ENCODE measurements around the gene TMEM244.

DNA sequence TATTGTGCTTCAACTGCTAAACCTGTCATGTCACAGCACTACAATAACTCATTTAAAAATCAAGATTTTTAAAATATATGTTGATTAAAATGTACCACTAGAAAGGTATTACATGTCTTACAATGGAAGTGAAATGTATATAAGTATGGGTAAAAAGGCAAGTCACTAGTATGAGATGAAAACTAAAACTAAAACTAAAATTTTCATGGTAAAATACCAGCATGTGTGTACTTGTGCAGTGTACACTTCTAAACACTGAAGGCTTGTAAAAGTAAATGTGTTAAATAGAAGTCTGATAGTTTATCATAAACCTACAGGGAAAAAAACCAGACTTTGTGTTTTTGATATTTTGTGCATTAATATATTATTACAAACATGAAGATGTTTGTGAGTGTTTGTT lies 13.7 kb upstream of the TMEM244 start:
- TF ChIP-seq, protein P1, sequence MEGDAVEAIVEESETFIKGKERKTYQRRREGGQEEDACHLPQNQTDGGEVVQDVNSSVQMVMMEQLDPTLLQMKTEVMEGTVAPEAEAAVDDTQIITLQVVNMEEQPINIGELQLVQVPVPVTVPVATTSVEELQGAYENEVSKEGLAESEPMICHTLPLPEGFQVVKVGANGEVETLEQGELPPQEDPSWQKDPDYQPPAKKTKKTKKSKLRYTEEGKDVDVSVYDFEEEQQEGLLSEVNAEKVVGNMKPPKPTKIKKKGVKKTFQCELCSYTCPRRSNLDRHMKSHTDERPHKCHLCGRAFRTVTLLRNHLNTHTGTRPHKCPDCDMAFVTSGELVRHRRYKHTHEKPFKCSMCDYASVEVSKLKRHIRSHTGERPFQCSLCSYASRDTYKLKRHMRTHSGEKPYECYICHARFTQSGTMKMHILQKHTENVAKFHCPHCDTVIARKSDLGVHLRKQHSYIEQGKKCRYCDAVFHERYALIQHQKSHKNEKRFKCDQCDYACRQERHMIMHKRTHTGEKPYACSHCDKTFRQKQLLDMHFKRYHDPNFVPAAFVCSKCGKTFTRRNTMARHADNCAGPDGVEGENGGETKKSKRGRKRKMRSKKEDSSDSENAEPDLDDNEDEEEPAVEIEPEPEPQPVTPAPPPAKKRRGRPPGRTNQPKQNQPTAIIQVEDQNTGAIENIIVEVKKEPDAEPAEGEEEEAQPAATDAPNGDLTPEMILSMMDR (IDR thresholded peaks at IDR 0.05): no peak
- no peak for TF ChIP-seq POLR2A (IDR thresholded peaks at IDR 0.05)
